GM18519 (cell line): Measurements from ENCODE around the gene URI1.
A peak's percentile ranks its signal among the peaks of the same experiment; 100 is the strongest.
"Not testable (repeated sequence)": the region's sequence is repeated elsewhere in the genome, so short reads cannot be mapped to it uniquely, and the experiment has no call there.

ENCODE experiments used
- ATAC-seq: cut with Tn5 transposase; IDR thresholded peaks from one replicate; pipeline ENCODE4 v1.9.1; 2021; ENCODE audit warnings: mild to moderate bottlenecking, moderate library complexity; ENCODE audit not compliant: unreplicated experiment, low FRiP score

Gene URI1

DNA sequence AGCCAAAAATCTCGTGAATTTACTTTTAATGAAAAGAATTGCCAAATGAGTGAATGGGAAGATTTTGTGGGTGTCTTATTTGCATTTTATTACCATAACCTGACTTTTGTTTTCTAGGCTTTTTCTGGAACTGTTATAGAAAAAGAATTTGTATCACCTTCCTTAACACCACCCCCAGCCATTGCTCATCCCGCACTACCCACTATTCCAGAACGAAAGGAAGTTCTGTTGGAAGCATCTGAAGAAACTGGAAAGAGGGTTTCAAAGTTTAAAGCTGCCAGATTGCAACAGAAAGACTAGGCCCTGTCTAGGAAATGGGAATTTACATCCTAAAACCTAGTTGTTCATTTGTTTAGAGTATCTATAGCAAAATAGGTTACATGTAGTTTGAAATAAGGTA lies 72.7 kb downstream of the URI1 start:
- ATAC-seq = no peak

DNA sequence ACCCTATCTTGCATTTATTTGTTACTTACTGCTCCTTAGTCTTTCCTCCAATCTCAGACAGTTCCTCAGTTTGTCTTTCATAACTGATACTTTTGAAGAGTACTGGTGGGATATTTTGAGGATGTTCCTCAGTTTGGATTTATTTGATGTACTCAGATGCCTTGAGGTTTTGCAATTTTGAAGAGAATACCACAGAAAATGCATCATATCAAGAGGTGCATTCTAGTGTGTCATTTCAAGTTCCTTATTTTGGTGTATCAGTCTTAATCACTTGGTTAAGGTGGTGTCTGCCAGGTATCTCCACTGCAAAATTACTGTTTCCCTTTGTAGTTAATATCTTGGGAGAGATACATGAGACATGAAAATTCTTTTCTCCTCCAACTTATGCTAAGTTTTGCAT lies 75.1 kb downstream of the URI1 start:
- ATAC-seq = no peak

DNA sequence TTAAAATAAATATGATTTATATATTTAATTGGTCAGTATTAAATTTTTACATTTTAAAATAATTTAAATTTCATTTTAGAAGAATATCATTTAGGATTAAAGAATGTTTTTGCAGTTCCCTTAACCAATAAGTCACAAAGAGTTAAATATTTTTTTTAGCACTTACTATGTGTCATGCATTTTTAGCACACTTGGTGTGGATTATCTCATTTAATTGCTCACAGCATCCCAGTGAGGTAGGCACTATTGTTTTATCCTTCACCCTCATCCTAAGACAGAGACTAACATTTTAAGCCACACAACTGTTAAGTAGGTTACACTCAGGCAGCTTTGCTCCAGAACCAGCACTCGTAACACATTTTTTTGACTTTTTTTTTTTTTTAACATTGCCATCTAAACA lies 78.2 kb downstream of the URI1 start:
- no peak for ATAC-seq

DNA sequence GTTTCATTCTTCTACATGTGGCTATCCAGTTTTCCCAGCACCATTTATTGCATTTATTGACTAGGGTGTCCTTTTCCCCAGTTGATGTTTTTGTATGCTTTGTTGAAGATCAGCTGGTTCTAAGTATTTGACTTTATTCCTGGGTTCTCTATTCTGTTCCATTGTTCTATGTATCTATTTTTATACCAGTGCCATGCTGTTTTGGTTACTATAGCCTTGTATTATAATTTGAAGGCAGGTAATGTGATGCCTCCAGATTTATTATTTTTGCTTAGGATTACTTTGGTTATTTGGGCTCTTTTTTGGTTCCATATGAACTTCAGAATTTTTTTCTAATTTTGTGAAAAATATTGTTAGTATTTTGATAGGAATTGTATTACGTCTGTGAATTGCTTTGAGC lies 80.6 kb downstream of the URI1 start:
- ATAC-seq = no peak

DNA sequence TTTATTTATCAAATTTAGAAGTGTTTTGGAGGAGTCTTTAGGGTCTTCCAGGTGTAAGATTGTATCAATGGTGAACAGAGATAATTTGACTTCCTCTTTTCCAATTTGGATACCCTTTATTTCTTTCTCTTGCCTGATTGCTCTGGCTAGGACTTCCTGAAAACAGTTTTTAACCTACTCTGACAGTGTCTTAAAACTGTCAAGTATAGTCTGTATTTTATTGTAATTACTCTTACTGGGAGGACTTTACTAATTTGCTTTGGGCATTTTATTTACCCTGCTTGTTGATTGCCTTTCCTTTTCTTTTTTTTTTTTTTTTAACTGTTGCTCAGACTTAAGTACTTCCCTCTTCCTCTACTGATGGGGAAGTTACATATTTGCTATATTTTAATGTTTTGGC lies 81.3 kb downstream of the URI1 start:
- ATAC-seq = no peak

DNA sequence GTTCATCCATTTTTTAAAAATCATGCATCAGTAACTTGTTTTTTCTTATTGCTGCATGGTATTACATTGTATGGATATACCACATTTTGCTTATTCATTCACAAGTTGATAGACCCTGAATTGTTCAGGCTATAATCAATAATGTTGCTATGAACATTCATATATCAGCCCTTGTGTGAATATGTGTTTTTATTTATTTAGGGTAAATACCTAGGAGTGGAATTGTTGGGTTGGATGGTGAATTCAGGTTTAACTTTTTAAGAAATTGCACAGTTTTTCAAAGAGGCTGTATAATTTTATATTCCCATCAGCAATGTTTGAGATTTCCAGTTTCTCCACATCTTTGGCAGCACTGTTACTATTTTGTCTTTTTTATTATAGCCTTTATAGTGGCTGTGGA lies 82.1 kb downstream of the URI1 start:
- no peak for ATAC-seq

DNA sequence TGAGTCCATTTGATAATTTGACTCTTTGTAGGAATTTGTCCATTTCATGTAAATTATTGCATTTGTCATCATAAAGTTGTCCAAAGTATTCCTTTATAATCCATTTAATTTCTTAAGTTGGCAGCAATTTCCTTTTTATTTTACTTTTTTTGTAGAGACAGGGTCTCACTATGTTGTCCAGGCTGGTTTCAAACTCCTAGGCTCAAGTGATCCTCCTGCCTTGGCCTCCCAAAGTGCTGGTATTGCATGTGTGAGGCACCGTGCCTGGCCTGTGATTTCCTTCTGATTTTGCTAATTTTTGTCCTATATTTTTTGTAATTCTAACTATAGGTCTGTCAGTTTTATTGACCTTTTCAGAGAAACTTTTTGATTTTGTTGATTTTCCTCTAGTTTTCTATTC lies 84.9 kb downstream of the URI1 start:
- no peak for ATAC-seq

DNA sequence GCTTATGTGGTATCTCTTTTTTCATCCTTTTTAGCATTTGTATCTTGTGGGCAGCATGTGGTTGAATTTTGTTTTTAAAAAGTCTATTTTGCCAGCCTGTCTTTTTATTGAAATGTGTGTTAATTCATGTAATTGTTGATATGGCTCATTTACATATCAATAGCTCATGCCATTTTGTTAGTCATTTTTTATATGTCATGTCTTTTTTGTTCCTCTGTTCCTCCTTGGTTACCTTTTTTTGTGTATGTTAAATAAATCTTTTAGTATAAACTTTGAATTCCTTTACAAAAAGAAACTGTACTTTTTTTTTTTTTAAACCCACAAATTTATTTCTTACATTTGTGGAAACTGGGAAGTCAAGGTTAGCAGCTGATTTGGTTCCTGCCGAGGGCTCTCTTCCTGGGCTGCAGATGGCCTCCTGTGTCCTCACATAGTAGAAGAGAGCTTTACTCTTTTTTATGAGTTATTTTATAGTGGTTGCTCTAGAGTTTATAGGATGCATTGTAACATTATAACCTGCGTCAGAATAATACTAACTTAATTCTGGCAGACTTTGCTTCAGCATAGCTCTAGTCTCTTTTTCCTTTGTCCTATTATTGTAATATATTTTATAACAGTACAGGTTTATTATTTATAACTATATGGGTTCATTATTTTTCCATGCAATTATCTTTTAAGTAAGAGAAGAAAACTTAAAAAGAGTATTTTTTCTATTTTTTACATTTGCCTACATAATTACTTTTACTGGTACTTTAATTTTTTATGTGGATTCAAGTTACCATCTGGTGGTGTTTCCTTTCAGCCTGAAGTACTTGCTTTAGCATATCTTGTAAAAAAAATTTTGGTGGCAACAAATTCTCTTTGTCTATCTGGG lies 86.3 kb downstream of the URI1 start:
- ATAC-seq = no peak

DNA sequence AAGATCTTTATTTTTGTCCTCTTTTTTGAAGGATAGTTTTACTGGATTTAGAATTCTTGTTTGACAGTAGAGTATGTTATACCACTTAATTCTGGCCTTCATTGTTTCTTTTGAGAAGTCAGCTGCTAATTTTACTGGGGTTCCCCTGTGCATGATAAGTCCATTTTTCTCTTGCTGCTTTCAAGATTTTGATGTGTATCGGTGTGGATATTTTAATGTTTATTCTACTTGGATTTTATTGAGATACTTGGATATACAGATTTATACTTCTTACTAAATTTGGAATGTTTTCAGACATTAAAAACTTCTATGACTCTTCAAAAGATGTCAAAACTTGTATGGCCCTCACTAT lies 86.9 kb downstream of the URI1 start:
- no peak for ATAC-seq

DNA sequence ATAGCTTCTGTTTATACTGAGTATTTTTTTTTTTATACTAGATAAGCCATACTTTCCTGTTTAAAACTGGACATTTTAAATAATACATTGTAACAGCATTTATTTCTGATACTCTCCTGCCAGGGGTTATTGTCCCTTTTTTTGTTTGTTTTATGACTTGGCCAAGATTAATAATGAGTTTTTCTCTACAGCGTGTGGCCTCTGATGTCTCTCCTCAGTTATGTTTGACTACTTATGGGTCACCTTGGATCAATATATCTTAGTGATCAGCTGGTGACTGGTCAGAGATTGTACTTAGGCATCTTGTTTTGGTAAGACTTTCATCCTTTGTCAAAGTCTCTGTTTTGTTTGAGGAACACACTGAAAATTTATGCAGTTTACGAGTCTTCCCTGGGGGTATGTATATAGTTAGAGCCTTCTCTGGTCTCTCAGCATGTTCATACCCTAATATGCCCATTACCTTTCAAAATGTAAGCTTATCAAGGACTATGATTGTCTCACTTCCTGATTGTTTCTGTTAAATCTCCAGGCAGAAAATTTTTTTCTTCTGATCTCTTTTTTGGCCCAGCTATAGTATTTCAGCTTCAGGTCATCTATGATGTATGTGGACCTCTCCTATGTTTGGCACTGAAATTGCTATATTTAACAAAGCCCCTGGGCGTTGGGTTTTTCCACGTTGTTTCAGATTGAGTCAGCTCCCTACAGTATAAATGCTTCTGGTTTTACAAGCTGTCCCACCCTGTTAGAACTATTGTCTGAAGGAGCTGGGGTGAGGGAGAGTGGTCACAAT lies 87.9 kb downstream of the URI1 start:
- peak; percentile 73 for ATAC-seq

DNA sequence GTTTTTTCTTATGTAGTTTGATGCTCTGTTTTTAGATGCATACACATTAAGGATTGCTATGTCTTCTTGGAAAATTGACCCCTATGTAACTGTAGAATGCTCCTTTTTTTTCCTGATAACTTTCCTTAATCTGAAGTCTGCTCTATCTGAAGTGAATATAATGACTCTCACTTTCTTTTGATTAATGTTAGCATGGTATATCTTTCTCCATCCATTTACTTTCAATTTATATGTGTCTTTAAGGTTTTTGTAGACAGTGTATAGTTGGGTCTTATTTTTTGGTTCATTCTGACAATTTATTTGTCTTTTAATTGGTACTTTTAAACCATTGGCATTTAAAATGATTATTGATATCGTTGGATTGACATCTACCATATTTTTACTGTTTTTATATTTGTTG lies 92.3 kb downstream of the URI1 start:
- ATAC-seq = no peak

DNA sequence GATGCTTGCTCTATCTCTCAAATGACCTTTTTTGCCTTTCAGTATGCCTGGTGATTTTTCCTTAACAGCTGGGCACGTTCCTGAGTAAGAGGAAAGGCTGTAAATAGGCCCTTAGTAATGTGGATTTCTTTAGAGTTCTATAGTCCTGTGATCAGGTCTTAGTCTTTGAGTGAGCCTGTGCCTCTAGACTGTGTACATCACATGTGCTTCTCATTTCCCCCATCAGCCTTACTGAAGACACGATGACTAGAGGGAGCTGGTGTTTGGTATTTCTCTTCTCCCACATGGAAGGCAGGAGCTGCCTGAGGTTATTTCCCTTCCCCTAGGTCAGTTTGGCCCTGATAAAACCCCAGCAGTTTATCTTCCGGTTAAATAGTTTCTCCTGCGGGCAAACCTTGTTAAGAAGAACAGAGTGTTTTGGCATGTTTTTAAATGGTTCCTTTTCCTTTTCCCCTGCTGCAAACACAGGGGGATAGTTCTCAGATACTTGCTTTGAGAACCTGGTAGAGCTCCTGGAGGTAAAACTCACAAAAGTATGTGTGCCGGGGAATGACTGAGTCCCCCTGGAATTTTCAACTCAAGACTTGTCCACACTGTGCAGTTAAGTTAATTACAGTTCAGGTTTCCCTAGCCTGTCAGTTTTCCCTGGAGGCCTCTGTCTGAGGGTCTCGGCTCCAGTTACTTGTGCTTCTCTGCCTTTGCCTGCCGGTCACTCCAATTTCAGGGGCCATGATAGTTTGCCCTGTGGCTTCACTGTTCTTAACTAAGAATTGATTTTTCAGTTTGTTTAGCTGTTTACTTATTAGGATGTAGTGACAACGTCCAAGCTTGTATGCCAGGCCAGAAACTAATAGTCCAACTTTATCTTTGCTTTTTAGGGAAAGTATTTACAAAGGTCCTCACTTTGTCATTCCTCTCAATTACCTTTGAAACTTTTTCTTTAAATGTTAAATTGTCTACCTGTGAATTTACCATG lies 94.4 kb downstream of the URI1 start:
- no peak for ATAC-seq

DNA sequence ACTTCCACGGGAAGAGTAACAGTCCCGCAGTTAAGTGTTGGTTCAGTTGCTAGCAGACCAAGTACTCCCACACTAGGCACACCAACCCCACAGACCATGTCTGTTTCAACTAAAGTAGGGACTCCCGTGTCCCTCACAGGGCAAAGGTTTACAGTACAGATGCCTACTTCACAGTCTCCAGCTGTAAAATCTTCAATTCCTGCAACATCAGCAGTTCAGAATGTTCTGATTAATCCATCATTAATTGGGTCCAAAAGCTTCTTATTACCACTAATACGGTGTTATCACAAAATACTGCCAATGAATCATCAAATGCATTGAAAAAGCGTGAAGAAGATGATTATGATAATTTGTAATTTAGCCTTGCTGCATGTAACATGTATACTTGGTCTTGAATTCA lies 95.8 kb downstream of the URI1 start:
- ATAC-seq = no peak

DNA sequence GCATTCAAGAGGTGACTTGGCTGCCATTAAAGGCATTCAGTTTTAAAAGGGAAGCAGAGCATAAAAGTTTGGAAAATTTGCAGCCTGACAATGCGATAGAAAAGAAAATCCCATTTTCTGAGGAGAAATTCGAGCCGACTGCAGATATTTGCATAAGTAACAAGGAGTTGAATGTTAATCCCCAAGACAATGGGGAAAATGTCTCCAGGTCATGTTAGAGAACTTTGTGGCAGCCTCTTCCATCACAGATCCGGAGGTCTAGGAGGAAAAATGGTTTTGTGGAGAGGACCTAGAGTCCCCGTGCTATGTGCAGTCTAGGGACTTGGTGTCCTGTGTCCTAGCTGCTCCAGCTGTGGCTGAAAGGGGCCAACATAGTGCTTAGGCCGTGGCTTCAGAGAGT lies 99.9 kb downstream of the URI1 start:
- not testable (repeated sequence) for ATAC-seq

DNA sequence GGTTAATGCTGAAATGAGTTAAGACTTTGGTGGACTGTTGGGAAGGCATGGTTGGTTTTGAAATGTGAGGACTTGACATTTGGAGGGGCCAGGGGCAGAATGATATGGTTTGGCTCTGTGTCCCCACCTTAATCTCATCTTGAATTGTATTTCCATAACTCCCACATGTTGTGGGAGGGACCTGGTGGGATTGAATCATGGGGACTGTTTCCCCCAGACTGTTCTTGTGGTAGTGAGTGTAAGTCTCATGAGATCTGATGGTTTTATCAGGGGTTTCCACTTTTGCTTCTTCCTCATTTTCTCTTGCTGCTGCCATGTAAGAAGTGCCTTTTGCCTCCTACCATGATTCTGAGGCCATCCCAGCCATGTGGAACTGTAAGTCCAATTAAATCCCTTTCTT lies 101.0 kb downstream of the URI1 start:
- ATAC-seq = not testable (repeated sequence)

DNA sequence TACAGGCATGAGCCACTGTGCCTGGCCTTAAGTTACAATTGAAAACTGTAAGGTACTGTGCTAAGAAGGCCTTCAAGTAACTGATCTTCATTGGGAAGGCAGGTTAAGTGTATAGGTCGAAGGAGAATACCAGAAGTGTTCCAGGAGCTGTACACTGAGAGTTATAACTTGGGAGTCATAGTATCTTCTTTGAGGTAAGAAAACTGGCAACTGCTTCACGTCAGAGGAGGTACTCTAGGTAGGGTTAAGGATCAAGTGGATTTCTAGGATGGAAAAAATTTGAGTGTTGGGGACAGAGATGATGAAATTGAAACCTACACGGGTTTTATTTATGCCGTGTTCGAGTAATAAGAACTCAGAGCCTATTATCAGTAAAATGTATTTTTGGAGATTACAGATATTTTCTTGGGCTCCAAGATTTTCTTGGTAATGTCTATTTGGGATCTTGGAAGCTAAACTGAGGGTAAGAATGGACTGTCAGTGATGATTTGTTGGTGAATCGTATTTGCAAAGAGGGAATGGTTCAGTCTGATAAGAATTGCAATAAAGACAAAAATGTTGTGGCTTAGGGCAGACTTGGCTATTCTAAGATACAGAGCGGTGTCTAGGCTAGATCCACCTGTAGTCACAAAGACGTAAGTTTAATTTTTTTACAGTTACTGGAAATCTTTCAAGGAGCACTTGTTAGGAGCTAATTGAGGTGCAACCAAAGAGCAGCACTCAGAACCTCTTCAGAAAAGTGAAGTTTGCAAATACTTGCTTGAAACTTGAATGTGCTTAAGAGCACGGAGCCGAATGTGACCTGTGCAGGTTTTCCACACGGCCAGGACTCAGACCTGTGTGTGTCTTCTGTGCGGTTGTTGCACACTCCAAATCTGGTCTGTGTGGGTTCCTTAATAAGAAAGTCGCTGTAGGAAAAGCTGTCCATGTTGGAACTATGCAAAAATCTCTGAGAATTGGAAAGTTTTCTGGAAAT lies 102.5 kb downstream of the URI1 start:
- no peak for ATAC-seq

DNA sequence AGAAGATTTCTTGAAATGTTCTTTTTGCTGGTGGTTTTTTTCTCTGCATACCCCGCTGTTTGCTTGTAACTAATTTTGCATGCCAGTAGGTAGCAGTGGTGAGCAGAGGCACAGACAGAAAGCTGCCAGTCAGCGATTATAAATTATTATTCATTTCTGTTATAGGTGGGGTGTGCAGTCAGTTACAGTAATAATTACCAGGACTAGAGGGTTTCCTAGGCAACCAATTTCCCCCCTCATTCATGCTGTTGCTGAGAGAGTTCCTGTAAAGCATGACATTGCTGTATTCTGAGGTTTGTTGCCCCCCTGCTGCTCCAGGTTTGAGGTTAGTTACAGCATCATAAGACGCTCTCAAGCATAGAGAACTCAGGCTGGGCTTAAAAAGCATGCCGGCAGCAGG lies 104.5 kb downstream of the URI1 start:
- peak; percentile 56 for ATAC-seq

DNA sequence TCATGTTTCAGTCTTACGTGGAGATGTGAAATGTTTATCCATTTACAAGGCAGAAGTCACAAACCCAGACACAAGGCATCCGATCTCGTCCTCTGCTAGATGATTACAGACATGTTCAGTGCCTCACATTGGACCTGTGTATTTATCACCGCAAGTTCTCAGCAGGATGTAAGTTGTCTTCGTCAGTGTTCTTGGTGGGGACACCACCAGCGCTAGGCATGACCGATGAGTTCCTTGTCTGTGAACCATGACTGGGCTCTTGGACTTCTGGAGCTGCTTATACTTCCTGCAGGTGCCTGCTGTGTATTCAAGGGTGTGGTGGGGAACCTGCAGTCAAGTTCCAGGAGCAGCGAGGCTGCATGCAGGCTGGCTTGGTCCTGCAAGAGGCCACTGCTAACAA lies 105.4 kb downstream of the URI1 start:
- ATAC-seq = no peak

DNA sequence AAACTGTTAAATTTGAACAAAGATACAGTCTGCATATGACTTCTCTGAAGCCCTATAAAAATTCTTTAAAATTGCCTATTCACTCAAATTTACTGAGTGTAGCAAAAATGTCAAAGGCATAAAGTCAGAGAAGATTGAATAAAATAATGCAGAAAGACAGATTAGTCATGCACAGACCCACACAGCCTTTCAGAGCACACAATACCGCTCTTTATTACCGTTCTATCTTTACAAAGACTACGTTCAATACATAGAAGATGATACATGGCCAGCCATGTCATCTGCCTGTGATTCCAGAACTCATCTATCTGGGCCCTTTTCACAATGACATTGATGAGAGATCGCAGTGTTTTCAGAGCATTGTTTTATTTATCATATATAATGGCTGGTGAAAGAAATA lies 107.2 kb downstream of the URI1 start:
- ATAC-seq = no peak
